ENCODE results near the gene RNF157.
"Not testable (repeated sequence)": the region's sequence is repeated elsewhere in the genome, so short reads cannot be mapped to it uniquely, and the experiment has no call there.

Gene RNF157

GRCh38 chr17:76254275-76254674, 14.0 kb upstream of the RNF157 start:
- no peak for DNase-seq (ENCODE audit: low spot score)

GRCh38 chr17:76253841-76254240, 13.5 kb upstream of the RNF157 start:
- no peak for DNase-seq (ENCODE audit: low spot score)

- not testable (repeated sequence) for DNase-seq (ENCODE audit: low spot score)
These were observed 12.9 kb upstream of the RNF157 start for GRCh38 chr17:76252967-76253766.

- DNase-seq (ENCODE audit: low spot score): no peak
These were observed 12.0 kb upstream of the RNF157 start for GRCh38 chr17:76252040-76252954.

- no peak for DNase-seq (ENCODE audit: low spot score)
These were observed 11.3 kb upstream of the RNF157 start for GRCh38 chr17:76251478-76252039.

GRCh38 chr17:76250141-76250540, 9.8 kb upstream of the RNF157 start:
- DNase-seq (ENCODE audit: low spot score): no peak

GRCh38 chr17:76248013-76248782, 7.9 kb upstream of the RNF157 start:
- no peak for DNase-seq (ENCODE audit: low spot score)

- no peak for DNase-seq (ENCODE audit: low spot score)
These were observed 7.0 kb upstream of the RNF157 start for GRCh38 chr17:76247304-76247703.

GRCh38 chr17:76246080-76247066, 6.1 kb upstream of the RNF157 start:
- DNase-seq (ENCODE audit: low spot score): no peak

- not testable (repeated sequence) for DNase-seq (ENCODE audit: low spot score)
These were observed 4.4 kb upstream of the RNF157 start for GRCh38 chr17:76244721-76245120.

- DNase-seq (ENCODE audit: low spot score): no peak
These were observed 3.8 kb upstream of the RNF157 start for GRCh38 chr17:76243826-76244679.

GRCh38 chr17:76241691-76242255, 1.5 kb upstream of the RNF157 start:
- no peak for DNase-seq (ENCODE audit: low spot score)

GRCh38 chr17:76241204-76241538, 878 bp upstream of the RNF157 start:
- no peak for DNase-seq (ENCODE audit: low spot score)

GRCh38 chr17:76239538-76240274, 587 bp downstream of the RNF157 start:
- no peak for DNase-seq (ENCODE audit: low spot score)

GRCh38 chr17:76238847-76239537, 1.3 kb downstream of the RNF157 start:
- no peak for DNase-seq (ENCODE audit: low spot score)

- DNase-seq (ENCODE audit: low spot score): no peak
These were observed 2.4 kb downstream of the RNF157 start for GRCh38 chr17:76237859-76238313.

GRCh38 chr17:76236603-76237002, 3.7 kb downstream of the RNF157 start:
- DNase-seq (ENCODE audit: low spot score): no peak

GRCh38 chr17:76235883-76236282, 4.4 kb downstream of the RNF157 start:
- no peak for DNase-seq (ENCODE audit: low spot score)

All from kidney capillary endothelial cell (primary cell).